ENCODE measurements around the gene TMEM25.
"Not testable (repeated sequence)": the region's sequence is repeated elsewhere in the genome, so short reads cannot be mapped to it uniquely, and the experiment has no call there.

The TMEM25 gene

GRCh38 chr11:118530683-118531596, at the start of gene TMEM25:
Gene TMEM25 (plus strand): TSS chr11:118531192. CDS start chr11:118531802, 610 bp downstream.
- no peaks in the 10 kb centered on the region for H3K36me3 ChIP-seq
- H3K4me3 ChIP-seq (ENCODE audit: low read depth in 1 of 2, low read length in 1 of 2), result peak within 1 kb of the TSS; percentile 56 to 63
- H3K27ac ChIP-seq, result no peak within 1 kb of the TSS
- H3K27me3 ChIP-seq, result peaks cover 39% of the 10 kb centered on the region
- peaks cover 14 to 16% of the 10 kb centered on the region in 2 experiments for H3K4me1 ChIP-seq (ENCODE audit: control insufficient read depth in 1 of 2, insufficient read depth in 1 of 2, low read depth in 1 of 2, low read length in 1 of 2)
- TF ChIP-seq CTCF (IDR thresholded peaks at IDR 0.05), result no peak
- no peaks in the 10 kb centered on the region for H3K9me3 ChIP-seq

GRCh38 chr11:118481238-118481637, 49.8 kb upstream of the TMEM25 start:
- H3K4me1 ChIP-seq (ENCODE audit: control insufficient read depth in 1 of 2, insufficient read depth in 1 of 2, low read depth in 1 of 2, low read length in 1 of 2); H3K27ac ChIP-seq; H3K27me3 ChIP-seq; H3K4me3 ChIP-seq (ENCODE audit: low read depth in 1 of 2, low read length in 1 of 2); H3K9me3 ChIP-seq: not testable (repeated sequence)
- H3K36me3 ChIP-seq, result peaks cover 81% of the 10 kb centered on the region

- H3K36me3 ChIP-seq, result peaks cover 58% of the 10 kb centered on the region
- H3K27ac ChIP-seq, result no peak overlapping the region
- no peaks in the 10 kb centered on the region for H3K27me3 ChIP-seq
- no peak overlapping the region for H3K4me3 ChIP-seq (ENCODE audit: low read depth in 1 of 2, low read length in 1 of 2)
- TF ChIP-seq CTCF (IDR thresholded peaks at IDR 0.05), result no peak
- H3K9me3 ChIP-seq, result no peaks in the 10 kb centered on the region
- no peaks in the 10 kb centered on the region for H3K4me1 ChIP-seq (ENCODE audit: control insufficient read depth in 1 of 2, insufficient read depth in 1 of 2, low read depth in 1 of 2, low read length in 1 of 2)
Measured at GRCh38 chr11:118484405-118484804, 46.6 kb upstream of the TMEM25 start.

- no peaks in the 10 kb centered on the region for H3K4me1 ChIP-seq (ENCODE audit: control insufficient read depth in 1 of 2, insufficient read depth in 1 of 2, low read depth in 1 of 2, low read length in 1 of 2)
- no peak overlapping the region for H3K4me3 ChIP-seq (ENCODE audit: low read depth in 1 of 2, low read length in 1 of 2)
- peaks cover 60% of the 10 kb centered on the region for H3K36me3 ChIP-seq
- H3K27ac ChIP-seq, result no peak overlapping the region
- H3K27me3 ChIP-seq, result no peaks in the 10 kb centered on the region
- H3K9me3 ChIP-seq, result no peaks in the 10 kb centered on the region
- no peak for TF ChIP-seq CTCF (IDR thresholded peaks at IDR 0.05)
Measured at GRCh38 chr11:118485273-118485672, 45.7 kb upstream of the TMEM25 start.

- Histone ChIP-seq H3K27ac (no peak overlapping the region), H3K27me3 (no peaks in the 10 kb centered on the region), H3K4me1 (ENCODE audit: control insufficient read depth in 1 of 2, insufficient read depth in 1 of 2, low read depth in 1 of 2, low read length in 1 of 2) (no peaks in the 10 kb centered on the region), H3K36me3 (peaks cover 57% of the 10 kb centered on the region), H3K4me3 (ENCODE audit: low read depth in 1 of 2, low read length in 1 of 2) (no peak overlapping the region), H3K9me3 (no peaks in the 10 kb centered on the region)
- peak; percentile 79 for TF ChIP-seq CTCF (IDR thresholded peaks at IDR 0.05)
Measured at GRCh38 chr11:118488480-118489109, 42.4 kb upstream of the TMEM25 start.

- no peak overlapping the region for H3K4me3 ChIP-seq (ENCODE audit: low read depth in 1 of 2, low read length in 1 of 2)
- no peaks in the 10 kb centered on the region for H3K27me3 ChIP-seq
- peaks cover 65% of the 10 kb centered on the region for H3K36me3 ChIP-seq
- H3K9me3 ChIP-seq, result no peaks in the 10 kb centered on the region
- H3K27ac ChIP-seq, result no peak overlapping the region
- no peak for TF ChIP-seq CTCF (IDR thresholded peaks at IDR 0.05)
- H3K4me1 ChIP-seq (ENCODE audit: control insufficient read depth in 1 of 2, insufficient read depth in 1 of 2, low read depth in 1 of 2, low read length in 1 of 2), result no peaks in the 10 kb centered on the region
Measured at GRCh38 chr11:118491041-118491440, 40.0 kb upstream of the TMEM25 start.
